ENCODE data around the gene LCE3A.

DNA sequence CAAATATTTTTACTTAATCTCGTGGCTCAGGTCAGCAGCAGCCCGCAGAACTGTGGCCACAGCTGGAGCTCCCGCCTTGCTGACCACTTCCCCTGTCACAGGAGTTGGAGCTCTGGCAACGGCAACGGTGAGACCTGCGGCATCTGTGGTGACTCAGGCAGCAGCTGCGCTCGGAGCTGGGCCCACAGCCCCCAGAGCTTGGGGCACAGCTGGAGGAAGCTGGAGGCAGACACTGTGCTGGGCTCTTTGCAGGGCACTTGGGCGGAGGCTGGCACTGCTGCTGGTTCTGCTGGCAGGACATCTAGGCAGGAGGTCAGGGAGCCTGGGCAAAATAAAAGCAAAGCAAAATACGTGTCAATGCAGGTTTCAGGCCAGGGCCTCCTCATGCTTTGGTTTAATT, at the start of gene LCE3A:
- TF ChIP-seq, protein P1, sequence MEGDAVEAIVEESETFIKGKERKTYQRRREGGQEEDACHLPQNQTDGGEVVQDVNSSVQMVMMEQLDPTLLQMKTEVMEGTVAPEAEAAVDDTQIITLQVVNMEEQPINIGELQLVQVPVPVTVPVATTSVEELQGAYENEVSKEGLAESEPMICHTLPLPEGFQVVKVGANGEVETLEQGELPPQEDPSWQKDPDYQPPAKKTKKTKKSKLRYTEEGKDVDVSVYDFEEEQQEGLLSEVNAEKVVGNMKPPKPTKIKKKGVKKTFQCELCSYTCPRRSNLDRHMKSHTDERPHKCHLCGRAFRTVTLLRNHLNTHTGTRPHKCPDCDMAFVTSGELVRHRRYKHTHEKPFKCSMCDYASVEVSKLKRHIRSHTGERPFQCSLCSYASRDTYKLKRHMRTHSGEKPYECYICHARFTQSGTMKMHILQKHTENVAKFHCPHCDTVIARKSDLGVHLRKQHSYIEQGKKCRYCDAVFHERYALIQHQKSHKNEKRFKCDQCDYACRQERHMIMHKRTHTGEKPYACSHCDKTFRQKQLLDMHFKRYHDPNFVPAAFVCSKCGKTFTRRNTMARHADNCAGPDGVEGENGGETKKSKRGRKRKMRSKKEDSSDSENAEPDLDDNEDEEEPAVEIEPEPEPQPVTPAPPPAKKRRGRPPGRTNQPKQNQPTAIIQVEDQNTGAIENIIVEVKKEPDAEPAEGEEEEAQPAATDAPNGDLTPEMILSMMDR (IDR thresholded peaks at IDR 0.05; ENCODE audit: low read depth, low read length, poor library complexity, severe bottlenecking): no peak
- no peak for TF ChIP-seq EZH2phosphoT487 (IDR thresholded peaks at IDR 0.05; ENCODE audit: borderline replicate concordance, low read length)
